Measurements from ENCODE around the gene OPN3. TPM values are rescaled to one million over a fixed set of nuclear protein-coding genes. Genes with fewer than 3 reads are reported as not detected.

OPN3 gene
- total RNA-seq, 1 donor, result 5.1 TPM

DNA sequence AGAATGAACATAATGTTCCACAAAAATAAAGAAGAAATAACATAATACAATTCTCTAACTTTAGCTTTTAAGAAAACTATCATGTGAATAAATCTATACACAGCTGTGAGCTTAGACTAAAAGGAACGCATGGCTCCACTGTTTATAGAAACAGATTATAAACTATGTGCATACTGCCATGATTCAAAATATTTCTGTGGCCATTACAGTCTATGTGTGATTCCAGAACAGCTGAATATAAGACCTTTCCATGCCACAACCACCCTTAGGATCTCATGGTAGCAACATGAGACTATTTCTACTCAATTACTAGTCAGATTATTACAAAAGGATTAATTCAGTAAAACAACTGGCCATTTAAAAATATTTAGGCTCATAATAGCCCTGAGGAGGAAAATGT is 3.9 kb downstream of the OPN3 start:
- no peaks in the 10 kb centered on the region for H3K9me3 ChIP-seq (ENCODE audit: low read depth, low read length)
- no peak for DNase-seq (ENCODE audit: insufficient read length, low spot score, missing footprints)
- H4K20me1 ChIP-seq (ENCODE audit: insufficient read depth, low read length), result no peaks in the 10 kb centered on the region
- H3K4me2 ChIP-seq (ENCODE audit: insufficient read depth, low read length), result no peak overlapping the region
- H3K27ac ChIP-seq (ENCODE audit: low read depth, low read length), result no peak overlapping the region
- H3K4me3 ChIP-seq (ENCODE audit: insufficient read depth, low read length), result no peak overlapping the region
- H3K79me2 ChIP-seq (ENCODE audit: insufficient read depth, low read length), result peaks cover 14% of the 10 kb centered on the region
- no peak for TF ChIP-seq CTCF (IDR thresholded peaks at IDR 0.05; ENCODE audit: extremely low read depth, low read depth, low read length)
- H2AFZ ChIP-seq (ENCODE audit: low read length), result no peak overlapping the region
- no peaks in the 10 kb centered on the region for H3K27me3 ChIP-seq (ENCODE audit: insufficient read depth, low read length)
- peaks cover 7% of the 10 kb centered on the region for H3K36me3 ChIP-seq (ENCODE audit: insufficient read depth, low read length)
- peaks cover 8% of the 10 kb centered on the region for H3K4me1 ChIP-seq (ENCODE audit: insufficient read depth, low read length)

- peaks cover 14% of the 10 kb centered on the region for H3K79me2 ChIP-seq (ENCODE audit: insufficient read depth, low read length)
- H4K20me1 ChIP-seq (ENCODE audit: insufficient read depth, low read length), result no peaks in the 10 kb centered on the region
- H3K27ac ChIP-seq (ENCODE audit: low read depth, low read length), result no peak overlapping the region
- H3K4me2 ChIP-seq (ENCODE audit: insufficient read depth, low read length), result no peak overlapping the region
- no peaks in the 10 kb centered on the region for H3K27me3 ChIP-seq (ENCODE audit: insufficient read depth, low read length)
- no peaks in the 10 kb centered on the region for H3K9me3 ChIP-seq (ENCODE audit: low read depth, low read length)
- H3K4me1 ChIP-seq (ENCODE audit: insufficient read depth, low read length), result peaks cover 8% of the 10 kb centered on the region
- no peak overlapping the region for H3K4me3 ChIP-seq (ENCODE audit: insufficient read depth, low read length)
- TF ChIP-seq CTCF (IDR thresholded peaks at IDR 0.05; ENCODE audit: extremely low read depth, low read depth, low read length), result no peak
- peaks cover 7% of the 10 kb centered on the region for H3K36me3 ChIP-seq (ENCODE audit: insufficient read depth, low read length)
- DNase-seq (ENCODE audit: insufficient read length, low spot score, missing footprints), result no peak
- no peak overlapping the region for H2AFZ ChIP-seq (ENCODE audit: low read length)
Observed at GRCh38 chr1:241635556-241636152, 4.5 kb downstream of the OPN3 start.

GRCh38 chr1:241632987-241633386 is 7.2 kb downstream of the OPN3 start:
- Histone ChIP-seq H3K27me3 (ENCODE audit: insufficient read depth, low read length) (no peaks in the 10 kb centered on the region), H3K27ac (ENCODE audit: low read depth, low read length) (no peak overlapping the region), H3K4me2 (ENCODE audit: insufficient read depth, low read length) (no peak overlapping the region), H4K20me1 (ENCODE audit: insufficient read depth, low read length) (no peaks in the 10 kb centered on the region), H3K4me3 (ENCODE audit: insufficient read depth, low read length) (no peak overlapping the region), H3K36me3 (ENCODE audit: insufficient read depth, low read length) (peaks cover 7% of the 10 kb centered on the region), H3K4me1 (ENCODE audit: insufficient read depth, low read length) (peaks cover 8% of the 10 kb centered on the region), H2AFZ (ENCODE audit: low read length) (no peak overlapping the region), H3K9me3 (ENCODE audit: low read depth, low read length) (no peaks in the 10 kb centered on the region), H3K79me2 (ENCODE audit: insufficient read depth, low read length) (peaks cover 9% of the 10 kb centered on the region)
- DNase-seq (ENCODE audit: insufficient read length, low spot score, missing footprints), result no peak
- TF ChIP-seq CTCF (IDR thresholded peaks at IDR 0.05; ENCODE audit: extremely low read depth, low read depth, low read length), result no peak

GRCh38 chr1:241631674-241632073 is 8.5 kb downstream of the OPN3 start:
- Histone ChIP-seq H3K4me2 (ENCODE audit: insufficient read depth, low read length) (no peak overlapping the region), H3K4me3 (ENCODE audit: insufficient read depth, low read length) (no peak overlapping the region), H3K36me3 (ENCODE audit: insufficient read depth, low read length) (peaks cover 7% of the 10 kb centered on the region), H3K27me3 (ENCODE audit: insufficient read depth, low read length) (no peaks in the 10 kb centered on the region), H4K20me1 (ENCODE audit: insufficient read depth, low read length) (no peaks in the 10 kb centered on the region), H3K27ac (ENCODE audit: low read depth, low read length) (no peak overlapping the region), H2AFZ (ENCODE audit: low read length) (no peak overlapping the region), H3K9me3 (ENCODE audit: low read depth, low read length) (no peaks in the 10 kb centered on the region), H3K4me1 (ENCODE audit: insufficient read depth, low read length) (no peaks in the 10 kb centered on the region), H3K79me2 (ENCODE audit: insufficient read depth, low read length) (no peaks in the 10 kb centered on the region)
- DNase-seq (ENCODE audit: insufficient read length, low spot score, missing footprints), result no peak
- TF ChIP-seq CTCF (IDR thresholded peaks at IDR 0.05; ENCODE audit: extremely low read depth, low read depth, low read length), result no peak

Data from osteoblast (primary cell).